Neural crest cell (in vitro differentiated cells): ENCODE results near the gene SPATA13. TPM values are rescaled to one million over a fixed set of nuclear protein-coding genes. Genes with fewer than 3 reads are reported as not detected.

Source experiments
- DNase-seq: peaks from one replicate; pipeline ENCODE4 v3.0.0; 2021; ENCODE audit warnings: low read depth, mixed read lengths, low spot score
- H3K27ac Mint-ChIP-seq: one replicate; pipeline ENCODE4 v1.8.0; 2021; ENCODE audit warnings: mild to moderate bottlenecking, mixed read lengths; ENCODE audit not compliant: unreplicated experiment
- H3K27me3 Mint-ChIP-seq: 2 replicates; pipeline ENCODE4 v1.8.0; 2021; ENCODE audit warnings: low read depth, mild to moderate bottlenecking, mixed read lengths
- H3K36me3 Mint-ChIP-seq: 2 replicates; pipeline ENCODE4 v1.8.0; 2021; ENCODE audit warnings: low read depth, mild to moderate bottlenecking, mixed read lengths
- H3K4me1 Mint-ChIP-seq: 2 replicates; pipeline ENCODE4 v1.8.0; 2021; ENCODE audit warnings: mixed read lengths
- H3K4me3 Mint-ChIP-seq: one replicate; pipeline ENCODE4 v1.8.0; 2021; ENCODE audit warnings: mild to moderate bottlenecking, mixed read lengths
- H3K9me3 Mint-ChIP-seq: 2 replicates; pipeline ENCODE4 v1.8.0; 2021; ENCODE audit warnings: mixed read lengths
- CTCF ChIP-seq: fragments of 200-600 bp; sonication (generic); conservative IDR thresholded peaks from 2 replicates; pipeline ENCODE4 v1.5.0; 2021; ENCODE audit warnings: antibody characterized with exemption, mild to moderate bottlenecking
- total RNA-seq: library from RNA; stranded (reverse); gene quantifications from 2 replicates; pipeline ENCODE4 v1.2.1, GENCODE V29; 2021

SPATA13 gene
- total RNA-seq, 1 donor from 2014 or later, result 45.8 TPM

GRCh38 chr13:24127116-24127631 lies 33.3 kb upstream of the SPATA13 start:
- DNase-seq, result no peak
- H3K36me3 Mint-ChIP-seq, result peaks cover 13% of the 10 kb centered on the region
- no peak overlapping the region for H3K4me3 Mint-ChIP-seq
- H3K4me1 Mint-ChIP-seq, result peaks cover 78% of the 10 kb centered on the region
- H3K27ac Mint-ChIP-seq, result peak overlapping the region; percentile 13
- TF ChIP-seq CTCF, result no peak
- no peaks in the 10 kb centered on the region for H3K27me3 Mint-ChIP-seq
- H3K9me3 Mint-ChIP-seq, result peaks cover 10% of the 10 kb centered on the region

GRCh38 chr13:24128112-24128511 lies 32.4 kb upstream of the SPATA13 start:
- Mint-ChIP-seq H3K4me1 (peaks cover 73% of the 10 kb centered on the region), H3K4me3 (no peak overlapping the region), H3K9me3 (peaks cover 13% of the 10 kb centered on the region), H3K27me3 (no peaks in the 10 kb centered on the region), H3K36me3 (peaks cover 15% of the 10 kb centered on the region), H3K27ac (no peak overlapping the region)
- no peak for DNase-seq
- no peak for TF ChIP-seq CTCF

- H3K4me3 Mint-ChIP-seq, result no peak overlapping the region
- H3K27ac Mint-ChIP-seq, result peak overlapping the region; percentile 30
- TF ChIP-seq CTCF, result no peak
Measured at GRCh38 chr13:24128962-24129361, 31.6 kb upstream of the SPATA13 start.

GRCh38 chr13:24129914-24130774 lies 30.4 kb upstream of the SPATA13 start:
- Mint-ChIP-seq H3K27me3 (peaks cover 2% of the 10 kb centered on the region), H3K27ac (peak overlapping the region; percentile 2), H3K9me3 (peaks cover 13% of the 10 kb centered on the region), H3K4me1 (peaks cover 72% of the 10 kb centered on the region), H3K36me3 (peaks cover 15% of the 10 kb centered on the region), H3K4me3 (no peak overlapping the region)
- no peak for DNase-seq
- TF ChIP-seq CTCF, result no peak

More at GRCh38 chr13:24128962-24129361, 31.6 kb upstream of the SPATA13 start:
- no peak for DNase-seq
- peaks cover 73% of the 10 kb centered on the region for H3K4me1 Mint-ChIP-seq
- H3K27me3 Mint-ChIP-seq, result peaks cover 2% of the 10 kb centered on the region
- peaks cover 15% of the 10 kb centered on the region for H3K36me3 Mint-ChIP-seq
- peaks cover 13% of the 10 kb centered on the region for H3K9me3 Mint-ChIP-seq

- no peak for TF ChIP-seq CTCF
- Mint-ChIP-seq H3K27ac (no peak overlapping the region), H3K9me3 (peaks cover 13% of the 10 kb centered on the region), H3K27me3 (peaks cover 2% of the 10 kb centered on the region), H3K4me1 (peaks cover 59% of the 10 kb centered on the region), H3K4me3 (no peak overlapping the region), H3K36me3 (peaks cover 15% of the 10 kb centered on the region)
- DNase-seq, result no peak
Measured at GRCh38 chr13:24131749-24132148, 28.8 kb upstream of the SPATA13 start.
